HG03378 (cell line): ENCODE data around the gene AFG1L.
"Not testable (repeated sequence)": the region's sequence is repeated elsewhere in the genome, so short reads cannot be mapped to it uniquely, and the experiment has no call there.

Source experiments
- ATAC-seq: cut with Tn5 transposase; IDR thresholded peaks from one replicate; pipeline ENCODE4 v1.9.1; 2021; ENCODE audit warnings: mild to moderate bottlenecking, moderate library complexity; ENCODE audit not compliant: unreplicated experiment

AFG1L gene

DNA sequence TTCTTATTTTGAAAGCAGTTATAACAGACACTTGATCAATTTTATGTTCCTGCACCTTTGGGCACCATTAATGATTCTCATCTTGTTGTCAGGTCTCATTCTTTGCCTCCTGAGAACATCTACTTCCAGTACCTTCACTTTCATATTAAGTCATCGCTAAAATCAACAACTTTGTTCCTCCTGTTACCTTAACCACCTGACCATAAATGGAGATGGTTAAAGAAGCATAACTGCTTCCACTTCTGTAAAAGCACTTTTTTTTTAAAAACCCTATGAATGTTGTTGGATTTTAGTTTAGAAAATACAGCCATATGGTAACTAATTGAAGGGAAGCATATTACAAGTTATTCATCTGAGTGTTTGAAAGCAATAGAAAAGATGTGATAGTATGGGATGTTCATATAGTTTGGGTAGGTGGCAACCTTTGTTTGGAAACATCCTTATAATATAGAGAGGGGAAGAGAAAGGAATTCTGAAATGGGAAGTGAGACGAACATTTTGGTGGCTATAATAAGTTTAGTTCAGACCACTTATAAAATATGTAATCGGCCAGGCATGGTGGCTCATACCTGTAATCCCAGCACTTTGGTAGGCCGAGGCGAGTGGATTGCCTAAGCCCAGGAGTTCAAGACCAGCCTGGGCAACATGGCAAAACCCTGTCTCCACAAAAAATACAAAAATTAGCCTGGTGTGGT is 53.9 kb downstream of the AFG1L start:
- peak; percentile 96 for ATAC-seq

DNA sequence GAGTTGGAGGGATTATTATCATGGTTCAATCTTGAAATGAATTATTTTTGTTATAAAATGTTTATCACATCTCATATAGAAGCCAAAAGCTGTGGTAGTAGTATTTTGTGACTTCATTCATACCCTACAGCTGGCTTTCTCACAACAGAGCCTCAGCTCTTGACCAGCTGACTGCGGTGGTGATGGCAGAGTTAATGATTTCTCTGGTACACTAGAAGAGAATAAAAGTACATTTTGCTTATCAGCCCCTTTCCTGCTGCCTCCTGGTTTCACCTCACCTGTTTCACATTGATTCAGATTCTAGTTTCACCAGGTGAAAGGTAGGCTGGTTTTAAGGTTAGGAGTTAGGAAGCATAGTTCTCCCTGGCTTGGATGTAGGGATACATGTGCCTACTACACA is 55.7 kb downstream of the AFG1L start:
- ATAC-seq, result no peak

DNA sequence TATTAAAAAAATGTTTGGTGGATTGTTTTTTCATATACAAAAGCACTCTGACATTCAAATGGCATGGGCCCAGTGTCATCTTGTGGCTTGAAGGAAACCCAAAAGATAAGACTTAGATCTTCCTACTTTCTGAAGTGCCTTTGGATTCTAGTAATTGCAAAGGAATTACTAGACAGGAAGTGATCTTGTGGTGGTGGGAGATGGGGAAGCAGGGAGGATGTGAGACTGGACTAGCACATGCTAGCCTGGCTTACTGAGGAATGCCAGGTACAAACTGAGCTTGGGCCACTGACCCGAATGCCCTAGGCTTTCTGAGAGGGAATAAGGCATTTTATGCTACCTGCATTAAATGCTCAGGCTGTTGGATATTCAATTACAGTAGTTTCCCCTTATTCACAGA is 59.0 kb downstream of the AFG1L start:
- no peak for ATAC-seq

DNA sequence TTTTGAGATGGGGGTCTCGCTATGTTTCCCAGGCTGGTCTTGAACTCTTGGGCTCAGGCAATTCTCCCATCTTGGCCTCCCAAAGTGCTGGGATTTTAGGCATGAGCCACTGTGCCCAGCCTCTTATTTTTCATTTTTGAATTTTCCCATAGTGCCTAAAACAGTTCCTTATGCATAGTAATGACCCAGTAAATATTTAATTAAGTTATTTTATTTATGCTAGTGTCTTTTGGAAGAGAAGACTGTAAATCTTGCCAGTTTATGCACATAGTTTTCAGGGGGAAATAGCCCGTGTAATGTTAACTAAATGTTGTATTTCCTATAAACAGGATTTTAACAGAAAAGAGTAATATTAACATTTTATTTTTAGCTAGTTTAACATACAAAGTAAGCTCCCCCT is 60.3 kb downstream of the AFG1L start:
- ATAC-seq, result no peak

DNA sequence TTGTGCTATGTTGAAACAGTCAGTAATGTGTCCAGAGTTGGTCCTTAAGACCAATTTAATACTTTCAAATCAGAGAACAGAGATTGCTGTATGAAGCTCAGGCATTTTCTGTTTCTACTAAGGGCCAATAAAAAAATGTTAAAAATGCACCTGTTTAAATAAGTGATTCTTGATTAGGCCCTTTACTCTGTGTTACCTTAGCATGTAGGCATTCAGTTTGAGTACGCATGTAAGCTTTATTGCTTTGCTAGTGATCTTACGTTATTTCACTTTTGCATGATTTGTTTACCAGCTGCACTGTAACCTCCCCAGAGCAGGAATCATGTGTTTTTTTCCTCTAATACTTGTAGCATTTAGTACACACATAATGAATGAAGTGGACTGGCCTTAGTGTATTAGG is 61.0 kb downstream of the AFG1L start:
- no peak for ATAC-seq

DNA sequence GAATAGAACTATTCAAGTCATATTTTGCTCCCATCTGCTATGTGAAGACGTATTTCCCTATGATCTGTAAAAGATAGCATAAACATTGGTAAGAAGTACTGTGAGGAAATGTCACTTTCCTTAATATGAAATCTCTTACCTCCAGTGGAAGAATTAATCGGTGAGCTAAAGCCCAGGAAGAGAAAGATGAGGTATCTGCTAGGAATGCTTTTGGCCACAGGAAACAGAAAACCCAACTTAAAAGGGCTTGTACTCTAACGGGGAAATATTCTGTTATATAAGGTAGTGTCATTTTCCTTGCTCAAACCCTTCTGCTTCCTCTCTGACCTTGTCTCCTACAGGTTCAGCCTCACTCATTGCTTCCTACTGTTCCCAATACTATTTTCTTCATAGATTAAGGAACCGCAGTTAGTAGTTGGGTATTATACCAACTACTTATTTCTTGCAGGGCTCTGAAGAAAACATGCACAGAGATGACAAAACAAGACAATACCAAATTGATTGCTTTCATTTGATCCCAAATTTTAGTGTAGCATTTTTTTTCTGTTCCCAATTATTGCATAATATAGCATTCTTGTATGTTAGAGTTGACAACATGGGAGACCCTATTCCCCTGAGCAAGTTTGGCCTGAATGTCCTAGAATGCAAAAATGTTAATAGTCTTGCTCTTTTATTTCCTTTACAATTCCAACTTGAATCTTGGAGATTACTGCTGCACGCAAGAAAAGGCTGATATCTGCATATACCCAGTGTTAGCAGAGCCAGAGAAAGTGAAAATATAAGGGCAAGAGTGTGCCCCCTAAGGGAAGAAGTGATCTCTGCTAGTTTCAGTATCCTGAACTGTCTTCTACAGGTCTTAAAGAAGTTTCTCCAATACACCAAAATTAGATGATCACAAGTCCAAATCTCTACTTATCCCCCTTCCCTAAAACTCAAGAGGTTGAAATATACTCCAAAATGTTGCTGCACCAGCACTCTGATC is 65.3 kb downstream of the AFG1L start:
- ATAC-seq, result no peak

DNA sequence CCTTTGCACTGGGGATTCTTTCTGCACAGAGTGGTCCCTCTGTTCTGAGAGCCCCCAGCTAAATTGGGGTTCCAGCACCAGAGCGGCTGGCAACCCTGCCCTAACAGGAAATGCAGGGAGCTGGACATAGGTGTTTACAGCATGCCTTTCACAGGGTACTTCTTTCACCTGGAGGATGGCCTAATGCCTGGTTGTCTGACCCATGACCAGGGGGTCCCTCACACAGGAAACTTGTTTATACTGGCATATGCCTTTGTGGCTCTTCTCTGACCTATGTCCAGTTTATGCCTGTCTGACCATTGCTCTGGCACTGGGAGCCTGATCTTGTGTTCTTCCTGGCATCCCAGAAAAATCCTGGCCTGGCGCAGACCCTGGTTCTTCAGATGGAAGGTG is 66.1 kb downstream of the AFG1L start:
- no peak for ATAC-seq

DNA sequence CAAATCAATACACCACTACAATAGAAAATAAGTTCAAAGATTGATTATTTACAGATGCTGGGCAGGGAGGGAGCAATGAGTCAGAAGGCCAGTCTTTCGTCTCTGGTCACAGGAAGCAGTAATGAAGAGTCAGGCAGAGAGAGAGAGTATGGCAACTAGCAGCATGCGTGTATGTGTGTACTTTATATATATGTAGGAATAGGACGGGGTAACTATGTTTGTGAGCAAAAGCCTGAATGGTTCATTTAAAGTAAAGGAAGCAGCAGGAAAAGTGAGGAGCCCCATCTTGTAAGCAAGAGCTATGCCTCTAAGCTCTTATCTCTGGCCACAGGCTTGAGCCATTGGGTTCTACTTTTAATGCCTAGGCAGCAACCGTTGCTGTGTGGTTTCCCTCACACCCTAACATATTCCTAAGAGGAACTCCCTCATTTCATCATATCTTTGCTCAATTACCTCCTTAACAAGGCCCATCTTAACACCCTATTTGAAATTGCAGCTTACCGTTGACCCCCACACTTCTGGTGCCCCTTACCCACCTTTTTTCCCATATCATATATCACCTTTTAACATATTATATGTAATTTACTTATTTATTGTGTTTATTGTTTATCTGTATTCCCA is 66.6 kb downstream of the AFG1L start:
- ATAC-seq, result no peak

DNA sequence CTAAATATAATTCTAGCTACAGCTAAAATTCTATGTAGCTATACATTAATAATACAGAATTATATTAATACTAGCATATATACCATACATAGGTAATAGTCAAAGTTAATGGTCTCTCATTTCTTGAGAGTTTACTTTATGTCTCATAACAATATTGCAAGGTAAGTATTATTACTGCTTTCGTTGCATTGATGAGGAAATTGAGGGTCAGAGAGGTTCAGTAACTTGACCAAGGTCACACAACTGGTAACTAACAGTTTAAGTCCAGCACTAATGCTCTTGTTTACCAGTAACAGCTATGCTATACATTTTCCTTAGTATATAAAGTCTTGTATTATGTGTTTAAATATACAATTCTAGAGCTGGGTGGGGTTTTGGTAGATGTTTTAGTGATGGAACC is 67.6 kb downstream of the AFG1L start:
- ATAC-seq, result no peak

DNA sequence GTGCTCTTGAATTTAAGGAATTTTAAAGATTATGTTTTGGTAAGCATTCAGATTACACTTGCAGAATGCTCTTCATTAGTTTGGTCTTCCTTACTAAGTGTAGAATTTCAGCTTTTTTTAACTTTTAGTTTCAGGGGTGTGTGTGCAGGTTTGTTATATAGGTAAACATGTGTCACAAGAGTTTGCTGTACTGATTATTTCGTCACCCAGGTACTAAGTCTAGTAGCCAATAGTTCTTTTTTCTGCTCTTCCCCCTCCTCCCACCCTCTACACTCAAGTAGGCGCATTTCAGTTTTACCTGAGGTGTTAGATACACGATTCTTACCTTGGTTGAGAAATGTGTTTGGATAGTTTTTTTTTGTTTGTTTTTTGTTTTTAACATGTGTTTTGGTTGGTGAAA is 68.3 kb downstream of the AFG1L start:
- no peak for ATAC-seq

DNA sequence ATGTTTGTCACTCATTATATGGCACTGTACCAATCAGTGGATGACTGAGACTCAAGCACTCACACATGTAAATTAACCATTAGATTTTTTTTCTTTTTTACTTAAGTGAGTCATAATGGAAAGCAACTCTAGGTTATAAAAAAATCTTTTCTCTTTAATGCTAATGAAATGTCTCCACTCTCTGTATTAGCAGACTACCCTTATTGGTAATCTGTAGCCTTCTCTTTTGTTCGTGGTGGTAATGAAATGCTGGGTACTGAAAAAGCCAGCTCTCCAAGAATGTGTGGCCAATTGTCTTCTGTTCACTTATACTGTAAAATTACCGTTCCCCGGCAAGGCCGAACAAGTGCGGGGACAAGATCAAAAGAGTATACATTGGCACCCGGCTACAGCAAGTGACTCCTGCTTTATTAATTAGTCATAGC is 69.0 kb downstream of the AFG1L start:
- ATAC-seq, result no peak

DNA sequence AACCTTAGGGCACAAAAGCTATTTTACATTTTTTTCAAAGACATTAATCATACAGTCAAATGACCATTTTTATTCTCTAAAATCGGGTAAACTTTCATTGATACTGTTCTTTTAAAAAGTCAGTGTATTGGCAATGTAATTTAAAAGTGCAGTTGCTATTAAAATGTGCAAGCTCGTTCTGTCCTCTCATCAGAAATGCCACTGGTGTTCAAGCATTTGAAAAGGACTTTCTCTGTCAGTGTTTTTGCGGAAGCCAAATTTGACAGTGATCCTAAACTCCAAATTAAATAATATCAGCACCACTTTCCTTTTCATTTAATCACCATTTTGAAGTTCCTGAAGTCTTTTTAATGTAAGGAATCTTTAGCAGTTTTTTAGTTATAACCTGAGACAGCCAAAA is 69.6 kb downstream of the AFG1L start:
- no peak for ATAC-seq

DNA sequence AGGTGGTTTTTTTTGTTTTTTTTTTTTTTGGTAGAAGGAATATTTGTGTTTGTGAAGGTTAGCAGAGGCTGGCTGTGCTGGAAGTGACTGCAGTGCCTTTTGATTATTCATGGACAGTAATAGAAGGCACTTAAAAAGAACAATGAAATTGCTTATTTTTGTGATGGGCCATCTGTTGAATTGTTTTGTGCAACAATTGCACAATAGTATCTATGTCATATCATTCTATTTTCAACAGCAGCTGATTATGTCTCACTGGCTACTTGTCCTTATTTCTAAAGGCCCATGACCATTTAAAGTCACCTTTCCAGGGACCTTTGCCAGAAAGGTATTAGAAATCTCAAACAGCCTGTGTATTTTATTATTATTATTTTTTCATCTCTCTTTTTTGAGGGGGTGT is 70.6 kb downstream of the AFG1L start:
- no peak for ATAC-seq

DNA sequence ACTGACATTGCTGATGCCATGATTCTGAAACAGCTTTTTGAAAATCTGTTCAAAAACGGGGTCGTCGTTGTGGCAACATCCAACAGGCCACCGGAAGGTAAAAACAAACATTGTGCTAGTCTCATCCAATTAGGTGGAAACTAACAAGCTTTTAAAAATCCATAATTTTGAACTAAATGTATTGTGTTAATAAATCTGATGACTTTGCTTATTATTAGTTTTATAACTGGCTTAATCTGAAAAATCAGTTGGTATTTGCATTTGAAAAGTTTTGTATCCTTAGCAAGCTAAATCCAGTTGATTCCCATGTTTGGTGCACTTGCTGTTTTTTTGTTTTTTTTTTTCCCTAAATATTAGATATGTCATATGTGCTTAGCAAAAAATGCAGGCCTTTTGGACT is 71.4 kb downstream of the AFG1L start:
- ATAC-seq, result no peak

DNA sequence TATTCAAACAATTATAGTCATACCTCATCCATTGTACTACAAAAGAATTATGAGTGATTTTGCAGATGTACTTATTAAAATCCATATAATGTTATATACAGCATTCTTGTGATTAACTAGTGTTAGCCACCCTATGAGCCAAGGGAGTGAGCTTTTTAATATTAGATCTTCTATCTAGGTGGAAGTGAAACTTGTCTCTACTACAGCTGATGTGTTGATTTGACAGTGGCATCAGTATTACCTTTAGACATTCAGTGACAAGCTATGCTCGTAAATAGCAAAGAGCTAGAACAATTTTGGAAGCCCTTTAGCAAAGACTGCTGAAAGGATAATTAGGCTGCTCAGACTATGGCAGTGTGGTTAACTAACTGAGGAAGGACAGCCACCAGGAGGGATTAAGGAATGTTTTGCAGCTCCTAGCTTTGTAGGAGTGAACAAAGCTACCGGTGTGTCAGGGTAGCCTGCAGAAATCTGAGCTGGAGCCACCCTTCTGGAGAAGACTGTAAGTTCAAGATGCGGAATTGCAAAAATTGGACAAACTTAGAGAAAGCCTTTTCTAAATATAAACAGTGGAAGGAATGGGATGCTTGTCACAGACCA is 73.7 kb downstream of the AFG1L start:
- ATAC-seq, result no peak

DNA sequence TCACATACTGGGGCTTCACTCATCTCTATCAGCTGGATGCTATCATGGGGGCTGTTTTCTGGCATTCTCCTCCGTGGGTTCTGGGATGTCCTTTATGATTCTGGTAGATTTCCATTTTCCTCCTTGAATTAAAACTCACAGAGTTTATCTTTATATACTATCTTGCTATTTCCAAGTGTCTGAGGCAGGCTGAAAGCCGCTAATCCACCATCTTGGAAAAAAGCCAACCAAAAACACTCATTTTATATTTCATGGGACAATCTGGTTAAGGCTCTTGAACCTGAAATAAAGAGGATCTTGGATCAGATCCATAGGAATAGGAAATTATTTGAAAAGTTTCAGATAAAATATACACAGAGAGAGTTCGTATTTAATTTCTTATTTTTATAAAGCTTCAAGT is 86.0 kb downstream of the AFG1L start:
- no peak for ATAC-seq

DNA sequence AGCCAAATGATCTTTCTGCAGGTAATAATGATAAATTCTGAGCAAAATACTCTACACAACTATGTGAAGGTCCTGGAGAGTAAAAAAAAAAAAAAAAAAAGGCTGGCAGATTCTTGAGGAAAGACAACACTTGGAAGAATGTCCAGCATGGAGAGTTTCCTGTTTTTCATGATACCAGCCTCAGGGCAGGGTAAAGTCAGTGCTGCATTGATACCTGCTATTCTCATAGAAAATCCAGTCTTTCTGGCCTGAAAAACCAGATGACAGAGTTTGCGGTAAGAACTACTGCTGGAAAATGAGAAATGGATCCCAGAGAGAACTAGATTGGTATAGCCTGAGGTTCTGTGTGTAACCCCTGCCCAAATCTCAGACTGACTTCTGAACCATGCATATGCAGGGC is 89.1 kb downstream of the AFG1L start:
- no peak for ATAC-seq

DNA sequence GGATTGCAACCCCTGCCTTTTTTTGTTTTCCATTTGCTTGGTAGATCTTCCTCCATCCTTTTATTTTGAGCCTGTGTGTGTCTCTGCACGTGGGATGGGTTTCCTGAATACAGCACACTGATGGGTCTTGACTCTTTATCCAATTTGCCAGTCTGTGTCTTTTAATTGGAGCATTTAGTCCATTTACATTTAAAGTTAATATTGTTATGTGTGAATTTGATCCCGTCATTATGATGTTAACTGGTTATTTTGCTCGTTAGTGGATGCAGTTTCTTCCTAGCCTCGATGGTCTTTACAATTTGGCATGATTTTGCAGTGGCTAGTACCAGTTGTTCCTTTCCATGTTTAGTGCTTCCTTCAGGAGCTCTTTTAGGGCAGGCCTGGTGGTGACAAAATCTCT is 94.3 kb downstream of the AFG1L start:
- not testable (repeated sequence) for ATAC-seq

DNA sequence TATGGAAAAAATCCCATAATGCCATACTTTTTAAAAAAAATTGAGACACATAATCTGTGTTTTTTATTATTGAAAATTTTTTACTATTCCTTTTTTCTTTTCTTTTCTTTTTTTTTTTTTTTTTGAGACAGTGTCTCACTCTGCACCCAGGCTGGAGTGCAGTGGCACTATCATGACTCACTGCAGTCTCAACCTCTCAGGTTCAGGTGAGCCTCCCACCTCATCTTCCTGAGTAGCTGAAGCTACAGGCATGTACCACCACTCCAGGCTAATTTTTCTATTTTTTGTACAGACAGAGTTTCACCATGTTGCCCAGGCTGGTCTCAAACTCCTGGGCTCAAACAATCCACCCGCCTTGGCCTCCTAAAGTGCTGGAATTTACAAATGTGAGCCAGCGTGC is 100.4 kb downstream of the AFG1L start:
- no peak for ATAC-seq

DNA sequence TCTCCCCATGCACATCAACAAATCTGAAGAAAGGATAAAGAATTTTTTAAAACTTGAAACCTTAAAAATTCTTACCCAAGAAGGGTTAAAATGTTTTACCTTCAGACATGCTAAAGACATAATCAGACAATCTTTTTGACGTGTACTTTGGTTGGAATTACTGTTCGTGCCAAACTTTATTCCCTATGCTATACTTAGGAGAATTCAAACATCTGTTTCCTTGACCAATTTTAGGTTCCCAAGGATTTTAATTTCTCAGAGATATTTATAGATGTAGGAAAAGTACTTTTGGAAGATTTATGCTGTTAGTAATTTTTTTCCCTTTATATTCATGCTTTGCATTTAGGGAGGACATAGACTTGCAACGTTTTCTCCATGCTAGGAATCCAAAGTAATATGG is 108.4 kb downstream of the AFG1L start:
- ATAC-seq, result no peak

DNA sequence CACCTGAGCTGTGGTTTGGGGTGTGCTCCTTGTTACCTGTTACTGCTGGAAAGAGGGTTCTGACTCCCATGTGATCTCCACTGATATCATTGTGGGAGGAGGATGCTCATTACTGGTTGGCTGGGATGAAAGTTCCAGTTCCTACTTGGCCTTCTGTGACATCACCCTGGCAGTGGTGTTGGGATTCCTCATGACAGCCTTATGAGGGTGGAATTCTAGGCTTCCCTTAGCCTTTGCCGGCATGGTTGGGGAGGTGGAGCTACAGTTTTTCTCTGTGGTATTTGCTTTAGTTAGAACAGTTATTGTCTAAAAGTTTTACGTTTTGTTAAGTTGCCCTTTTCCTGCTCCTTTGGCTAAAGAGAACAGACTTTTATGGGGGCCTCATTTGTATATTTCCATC is 112.1 kb downstream of the AFG1L start:
- ATAC-seq, result no peak
